GM18499 (cell line): ENCODE measurements around the gene CDC14A.

Experiments
- ATAC-seq: cut with Tn5 transposase; IDR thresholded peaks from one replicate; pipeline ENCODE4 v1.9.1; 2021; ENCODE audit warnings: moderate number of reproducible peaks; ENCODE audit not compliant: insufficient read depth, unreplicated experiment

The CDC14A gene

DNA sequence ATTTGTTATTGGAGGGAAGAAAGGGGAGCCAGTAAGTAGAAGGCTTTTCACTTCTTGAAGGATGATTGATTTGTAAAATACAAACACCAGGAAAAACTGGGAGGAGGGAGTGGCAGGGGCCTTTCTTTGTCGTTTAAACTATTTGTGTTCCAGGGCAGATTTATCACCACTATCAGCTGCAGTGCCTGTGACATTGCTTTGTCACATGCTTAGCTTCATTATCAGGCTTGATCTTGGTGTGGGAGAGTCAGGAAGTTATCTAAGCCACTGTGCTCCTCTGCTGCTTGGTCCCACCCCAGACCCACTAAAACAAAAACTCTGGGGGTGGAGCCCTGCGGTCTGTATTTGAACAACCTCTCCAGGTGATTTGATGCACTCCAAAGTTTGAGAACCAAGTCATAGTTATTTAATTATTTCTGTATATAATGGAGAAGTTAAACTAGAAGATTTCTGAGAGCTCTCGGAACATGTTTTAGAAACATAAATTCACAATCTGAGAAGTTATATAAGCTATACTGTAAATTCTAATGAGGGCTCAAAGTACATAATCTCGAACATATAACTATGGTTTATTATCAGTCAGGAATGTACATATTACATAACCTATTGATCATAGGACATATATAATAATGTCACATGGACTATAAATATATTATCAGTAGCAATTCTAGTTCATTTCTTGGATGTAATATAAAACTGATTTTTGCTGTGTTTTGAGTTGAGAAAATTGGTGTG lies 87.9 kb downstream of the CDC14A start:
- no peak for ATAC-seq

GRCh38 chr1:100441146-100441545 lies 88.8 kb downstream of the CDC14A start:
- ATAC-seq: no peak

DNA sequence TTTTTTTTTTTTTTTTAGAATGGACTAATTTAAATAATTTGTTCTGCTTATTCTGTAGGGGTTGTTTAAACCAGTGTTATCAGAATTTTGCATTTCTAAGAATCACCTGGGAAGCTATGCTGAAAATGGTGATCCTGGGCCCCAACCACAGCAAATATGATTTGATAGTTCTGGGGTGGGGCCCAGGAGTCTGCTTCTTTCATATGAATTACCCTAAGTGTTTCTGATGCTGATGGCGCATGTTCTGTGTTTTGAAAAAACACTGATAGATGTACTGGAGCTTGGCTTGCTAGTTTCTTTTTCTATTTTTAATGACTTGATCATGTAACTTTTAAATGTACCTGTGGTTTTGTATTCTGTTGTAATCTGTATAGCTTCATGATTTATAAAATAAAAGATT lies 89.3 kb downstream of the CDC14A start:
- no peak for ATAC-seq

GRCh38 chr1:100443811-100444571 lies 91.7 kb downstream of the CDC14A start:
- ATAC-seq: no peak

GRCh38 chr1:100445565-100445964 lies 93.3 kb downstream of the CDC14A start:
- ATAC-seq: no peak

DNA sequence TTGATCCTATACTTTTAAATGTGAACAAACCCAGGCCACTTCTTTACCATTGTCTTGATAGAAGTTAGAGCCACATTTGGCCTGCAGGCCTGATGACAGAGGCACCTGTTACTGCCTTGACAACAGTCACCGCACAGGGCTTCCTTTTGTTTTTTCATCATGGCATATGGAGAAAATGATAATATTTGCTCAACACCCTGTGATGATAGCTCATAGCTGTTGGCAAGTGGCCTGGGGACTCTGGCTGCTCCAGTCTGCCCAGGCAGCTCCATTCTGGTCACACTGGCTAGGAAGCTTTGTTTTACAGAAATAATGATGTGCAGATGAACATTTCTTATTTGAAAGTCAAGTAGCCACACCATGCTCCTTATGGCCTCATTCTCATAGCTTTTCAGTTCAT lies 96.1 kb downstream of the CDC14A start:
- no peak for ATAC-seq

GRCh38 chr1:100449477-100449876 lies 97.2 kb downstream of the CDC14A start:
- peak; percentile 56 for ATAC-seq

GRCh38 chr1:100452641-100453040 lies 100.3 kb downstream of the CDC14A start:
- ATAC-seq: no peak

DNA sequence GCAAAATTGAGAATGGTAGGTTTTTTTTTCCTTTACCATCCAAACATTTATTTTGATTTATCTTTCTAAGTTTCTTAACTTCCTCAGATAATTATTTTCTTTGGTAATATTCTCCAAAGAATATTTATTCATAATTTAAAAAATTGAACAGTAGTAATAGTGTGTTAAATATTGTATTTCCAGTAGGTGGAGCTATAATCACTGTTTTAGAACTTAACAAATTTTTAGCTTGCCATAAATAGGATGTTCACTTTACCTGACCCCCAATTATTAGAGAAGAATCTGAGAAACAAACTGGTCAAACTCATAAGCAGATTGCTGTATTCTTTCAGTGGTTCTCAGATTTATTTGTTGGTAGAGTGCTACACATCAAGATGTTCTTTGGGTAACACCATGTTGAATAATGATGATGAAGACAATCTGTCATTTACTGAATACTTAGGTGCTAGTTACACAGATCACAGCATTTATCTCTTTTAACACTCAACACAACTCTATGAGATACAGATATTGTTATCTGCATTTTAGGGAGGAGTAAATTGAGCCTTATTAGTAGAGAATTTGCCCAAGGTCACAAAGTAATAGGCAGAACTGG lies 103.3 kb downstream of the CDC14A start:
- ATAC-seq: no peak

DNA sequence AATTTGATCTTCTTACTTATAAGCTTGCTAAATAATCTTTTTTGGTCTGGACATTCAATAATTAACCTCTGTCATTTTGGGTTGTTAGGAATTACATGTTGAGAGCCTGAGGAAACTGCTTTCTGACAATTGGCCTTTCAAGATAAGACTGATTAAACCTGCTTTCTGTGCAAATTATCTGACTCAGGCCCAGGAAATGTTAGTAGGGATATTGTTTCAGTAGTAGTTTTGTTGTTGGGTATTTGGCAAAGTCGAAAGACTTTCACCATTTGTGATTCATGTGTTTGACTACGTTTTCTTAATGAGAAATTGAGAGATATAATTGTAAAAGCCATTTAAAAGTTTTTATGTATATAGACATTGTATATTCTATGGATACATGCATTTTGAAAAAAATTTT lies 104.6 kb downstream of the CDC14A start:
- ATAC-seq: no peak

- ATAC-seq: no peak
Measured at GRCh38 chr1:100457683-100458082, 105.4 kb downstream of the CDC14A start.

DNA sequence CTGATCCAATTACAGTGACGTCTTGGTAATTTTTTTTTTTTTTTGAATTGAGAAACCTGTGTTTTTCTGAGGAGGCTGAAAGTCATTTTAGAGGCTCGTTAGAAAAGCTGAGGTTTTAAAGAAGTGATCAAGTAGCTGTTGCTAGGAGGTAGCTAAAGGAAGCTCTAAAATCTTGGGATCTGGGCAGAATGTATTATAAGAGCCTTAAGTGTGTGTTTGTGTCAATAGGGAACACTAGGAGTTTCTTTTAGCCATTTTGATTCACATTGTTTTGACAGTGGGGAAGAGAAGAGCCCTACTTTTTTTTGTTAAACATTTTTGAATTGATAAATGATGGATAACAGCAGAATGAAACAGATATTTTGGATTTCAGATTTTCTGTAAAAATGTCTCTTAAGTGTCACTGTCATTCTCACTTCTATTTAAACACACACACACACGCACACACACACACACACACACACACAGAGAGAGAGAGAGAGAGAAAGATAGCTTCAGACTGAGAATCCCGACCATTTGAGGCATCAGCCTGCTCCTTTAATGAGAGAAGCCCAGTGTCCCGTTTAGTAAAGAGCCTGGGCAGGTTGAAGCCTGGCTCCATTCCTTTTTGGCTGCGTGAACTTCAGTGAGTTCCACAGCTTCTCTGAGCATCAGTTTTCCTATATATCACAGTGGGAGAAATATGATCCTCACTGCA lies 106.5 kb downstream of the CDC14A start:
- no peak for ATAC-seq

GRCh38 chr1:100459358-100460114 lies 107.2 kb downstream of the CDC14A start:
- ATAC-seq: peak; percentile 82

DNA sequence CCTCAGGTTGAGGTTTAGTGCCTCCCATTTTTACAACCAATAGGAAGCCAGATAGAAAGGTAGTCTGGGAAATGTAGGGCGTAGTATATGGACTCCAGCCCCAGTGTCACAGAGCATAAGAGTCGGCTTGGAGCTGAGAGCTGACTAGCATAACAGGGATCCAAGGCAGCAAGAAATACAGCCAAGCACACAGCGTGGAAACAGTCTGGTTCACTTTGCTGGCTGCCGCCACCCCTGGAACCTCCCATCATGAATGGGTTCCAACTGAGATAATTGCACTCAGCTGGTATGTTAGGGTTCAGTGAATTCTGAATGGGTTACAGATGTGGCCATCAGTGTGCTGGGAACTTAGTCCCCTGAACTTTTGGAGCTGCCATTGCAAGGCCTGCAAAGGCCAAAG lies 108.9 kb downstream of the CDC14A start:
- ATAC-seq: no peak

GRCh38 chr1:100462326-100463025 lies 110.2 kb downstream of the CDC14A start:
- ATAC-seq: no peak

- peak; percentile 77 for ATAC-seq
Measured at GRCh38 chr1:100463791-100464424, 111.6 kb downstream of the CDC14A start.

- no peak for ATAC-seq
Measured at GRCh38 chr1:100469578-100469977, 117.3 kb downstream of the CDC14A start.

GRCh38 chr1:100474834-100475233 lies 122.5 kb downstream of the CDC14A start:
- no peak for ATAC-seq

- no peak for ATAC-seq
Measured at GRCh38 chr1:100476735-100477290, 124.5 kb downstream of the CDC14A start.
